KG1 (cell line): ENCODE measurements around the gene LLGL1.

Experiments
- DNase-seq: peaks from one replicate; lab custom pipeline; 2025; lab: John Stamatoyannopoulos, UW

LLGL1 gene

GRCh38 chr17:18230288-18231141, 5.1 kb downstream of the LLGL1 start:
- DNase-seq: no peak

DNA sequence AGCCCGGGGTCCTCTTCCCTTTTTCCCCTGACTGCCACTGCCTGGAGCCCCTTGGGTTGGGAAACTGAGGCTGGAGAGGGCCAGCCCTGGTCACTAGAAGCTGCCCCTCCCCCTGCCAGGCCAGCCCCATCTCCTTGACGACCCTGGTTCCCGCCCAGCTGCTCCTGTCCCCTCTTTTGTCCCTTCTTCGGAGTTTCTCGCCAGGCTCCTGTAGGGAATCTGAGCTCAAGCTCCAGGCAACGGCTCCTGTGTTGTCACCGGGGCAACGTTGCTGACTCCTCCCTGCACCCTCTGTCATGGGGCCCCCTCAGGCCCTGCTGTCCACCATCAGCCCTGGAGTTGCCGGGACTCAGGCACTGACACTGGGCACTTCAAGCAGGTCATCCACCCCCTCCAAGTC, 5.7 kb downstream of the LLGL1 start:
- DNase-seq: no peak

GRCh38 chr17:18233803-18234518, 8.5 kb downstream of the LLGL1 start:
- DNase-seq: no peak

DNA sequence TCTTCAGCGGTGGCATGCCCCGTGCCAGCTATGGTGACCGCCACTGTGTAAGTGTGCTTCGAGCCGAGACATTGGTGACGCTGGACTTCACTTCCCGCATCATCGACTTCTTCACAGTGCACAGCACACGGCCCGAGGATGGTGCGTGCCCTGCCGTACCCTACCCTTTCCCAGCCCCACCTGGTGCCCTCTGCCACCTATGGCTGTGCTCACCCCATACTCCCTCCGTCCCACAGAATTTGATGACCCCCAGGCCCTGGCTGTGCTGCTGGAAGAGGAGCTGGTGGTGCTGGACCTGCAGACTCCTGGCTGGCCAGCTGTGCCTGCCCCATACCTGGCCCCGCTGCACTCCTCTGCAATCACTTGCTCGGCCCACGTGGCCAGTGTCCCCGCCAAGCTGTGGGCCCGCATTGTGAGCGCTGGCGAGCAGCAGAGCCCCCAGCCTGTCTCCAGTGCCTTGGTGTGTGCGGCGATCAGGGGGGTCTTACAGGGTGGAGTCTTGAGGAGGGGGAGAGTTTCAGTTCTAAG, 9.5 kb downstream of the LLGL1 start:
- no peak for DNase-seq

- no peak for DNase-seq
These were observed 10.4 kb downstream of the LLGL1 start for GRCh38 chr17:18235743-18236256.

- no peak for DNase-seq
These were observed 11.1 kb downstream of the LLGL1 start for GRCh38 chr17:18236494-18236893.

DNA sequence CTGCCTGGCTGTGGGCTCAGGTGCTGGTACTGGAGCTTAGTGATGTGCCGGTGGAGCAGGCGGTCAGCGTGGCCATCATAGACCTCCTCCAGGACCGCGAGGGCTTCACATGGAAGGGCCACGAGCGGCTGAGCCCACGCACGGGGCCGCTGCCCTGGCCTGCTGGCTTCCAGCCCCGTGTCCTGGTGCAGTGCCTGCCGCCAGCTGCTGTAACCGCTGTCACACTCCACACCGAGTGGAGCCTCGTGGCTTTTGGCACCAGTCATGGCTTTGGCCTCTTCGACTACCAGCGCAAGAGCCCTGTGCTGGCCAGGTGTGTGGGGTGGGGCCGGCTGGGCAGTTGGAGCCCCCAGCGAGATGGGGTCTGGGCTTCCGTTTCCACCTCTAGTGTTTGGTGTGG, 12.0 kb downstream of the LLGL1 start:
- DNase-seq: no peak

GRCh38 chr17:18238299-18238698, 12.9 kb downstream of the LLGL1 start:
- no peak for DNase-seq

DNA sequence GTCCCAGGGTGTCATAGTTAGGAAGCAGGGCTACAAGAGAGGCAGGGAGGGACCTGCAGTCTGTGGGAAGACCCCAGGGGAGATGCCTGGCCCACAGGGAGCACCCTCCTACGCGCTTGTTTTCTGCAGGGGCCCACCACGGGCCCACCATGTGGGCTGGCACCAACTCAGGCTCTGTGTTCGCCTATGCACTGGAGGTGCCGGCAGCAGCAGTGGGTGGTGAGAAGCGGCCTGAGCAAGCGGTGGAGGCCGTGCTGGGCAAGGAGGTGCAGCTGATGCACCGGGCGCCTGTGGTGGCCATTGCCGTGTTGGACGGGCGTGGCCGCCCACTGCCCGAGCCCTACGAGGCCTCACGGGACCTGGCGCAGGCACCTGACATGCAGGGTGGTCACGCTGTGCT, 15.0 kb downstream of the LLGL1 start:
- DNase-seq: no peak

GRCh38 chr17:18241229-18241871, 15.9 kb downstream of the LLGL1 start:
- no peak for DNase-seq

GRCh38 chr17:18245038-18245776, 19.8 kb downstream of the LLGL1 start:
- no peak for DNase-seq

- DNase-seq: no peak
These were observed 20.8 kb downstream of the LLGL1 start for GRCh38 chr17:18246109-18246725.

DNA sequence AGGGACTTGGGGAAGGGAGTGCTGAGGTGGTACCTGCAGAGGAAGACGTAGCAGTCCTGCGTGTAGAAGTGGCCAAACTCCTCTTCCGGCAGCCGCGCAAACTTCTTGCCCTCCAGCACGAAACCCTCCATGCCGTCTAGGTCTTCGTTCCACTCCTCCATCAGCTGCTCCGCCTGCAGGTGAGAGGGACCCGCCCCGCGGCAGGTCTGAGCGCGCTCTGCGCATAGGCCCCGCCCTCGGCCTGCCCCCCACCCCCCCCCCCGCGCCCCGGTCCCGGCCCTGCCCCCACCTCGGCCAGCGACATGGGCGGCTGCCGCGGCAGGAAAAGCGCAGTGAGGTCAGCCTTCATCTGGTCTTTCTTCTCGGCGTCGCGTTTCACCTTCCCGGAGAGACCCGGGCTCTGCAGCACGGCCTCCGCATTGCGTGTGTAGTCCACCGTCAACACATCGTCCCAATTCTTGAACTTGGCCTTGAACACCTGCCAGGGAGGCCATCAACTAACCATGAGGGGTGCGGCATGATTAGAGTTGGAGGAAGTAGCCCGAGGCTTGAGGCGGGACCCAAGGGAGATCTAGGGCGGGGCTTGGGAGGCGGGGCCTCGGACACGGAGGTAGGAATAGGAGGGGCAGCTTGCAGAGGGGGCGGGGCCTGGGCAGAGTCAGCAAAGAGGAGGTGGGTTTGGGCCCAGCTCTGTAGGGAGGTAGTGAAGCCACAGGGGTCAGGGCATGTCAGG, 21.6 kb downstream of the LLGL1 start:
- no peak for DNase-seq

- DNase-seq: no peak
These were observed 22.2 kb downstream of the LLGL1 start for GRCh38 chr17:18247613-18248001.

GRCh38 chr17:18248300-18248731, 22.9 kb downstream of the LLGL1 start:
- DNase-seq: no peak

DNA sequence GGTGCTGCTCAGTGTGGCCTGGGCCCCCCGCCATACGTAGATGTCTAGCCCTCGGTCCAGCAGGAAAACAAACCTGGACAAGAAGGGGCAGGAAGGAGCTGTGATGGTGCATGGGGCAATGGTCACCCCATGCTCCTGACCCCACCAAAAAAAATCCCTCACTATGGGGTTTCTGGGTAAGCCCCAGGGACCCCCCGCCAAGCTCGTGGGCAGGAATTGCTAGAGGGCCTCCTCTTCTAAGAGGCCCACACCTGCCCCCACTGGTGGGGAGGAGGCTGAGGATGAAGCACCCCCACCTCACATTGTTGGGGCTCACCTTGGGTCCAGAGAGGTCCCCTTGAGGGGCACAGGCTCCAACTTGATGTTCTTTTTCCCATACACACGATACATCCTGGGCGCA, 23.4 kb downstream of the LLGL1 start:
- no peak for DNase-seq

GRCh38 chr17:18250259-18250658, 24.8 kb downstream of the LLGL1 start:
- no peak for DNase-seq

DNA sequence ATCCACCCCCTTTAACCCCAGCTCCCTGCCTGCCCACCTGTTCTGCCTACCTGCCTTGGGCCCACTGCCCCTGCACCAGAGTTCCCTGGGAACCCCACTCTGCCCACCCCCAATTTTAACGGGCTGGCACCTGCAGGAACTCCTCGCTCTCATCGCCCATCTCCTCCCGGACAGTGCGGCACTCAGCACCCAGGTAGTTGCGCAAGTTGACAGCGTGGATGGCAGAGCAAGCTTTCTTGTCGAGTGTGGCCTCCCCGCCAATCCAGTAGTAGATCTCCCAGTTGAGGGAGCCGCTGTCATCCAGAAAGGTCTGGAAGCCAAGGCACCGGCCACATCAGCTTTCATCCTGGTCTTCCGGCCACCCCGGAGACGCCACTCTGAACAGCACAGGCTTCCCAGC, 25.3 kb downstream of the LLGL1 start:
- no peak for DNase-seq

DNA sequence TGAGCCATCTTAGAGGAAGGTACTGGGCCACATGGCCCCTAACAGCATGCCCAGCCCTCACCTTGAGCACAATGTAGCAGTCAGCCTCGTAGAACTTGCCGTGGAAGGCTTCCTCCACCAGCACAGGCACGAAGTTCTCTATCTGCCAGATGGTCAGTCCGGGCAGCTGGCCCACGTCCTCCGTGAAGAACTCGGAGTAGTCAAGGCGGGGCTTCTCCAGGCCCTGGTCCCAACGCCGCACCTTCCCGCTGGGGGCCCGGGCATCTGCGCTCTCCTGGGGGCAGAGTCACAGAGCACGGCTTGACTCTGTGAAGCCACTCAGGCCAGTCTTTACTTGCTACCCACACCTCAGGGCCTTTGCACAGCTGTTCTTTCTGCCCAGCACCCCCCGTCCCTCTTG, 25.8 kb downstream of the LLGL1 start:
- DNase-seq: no peak

DNA sequence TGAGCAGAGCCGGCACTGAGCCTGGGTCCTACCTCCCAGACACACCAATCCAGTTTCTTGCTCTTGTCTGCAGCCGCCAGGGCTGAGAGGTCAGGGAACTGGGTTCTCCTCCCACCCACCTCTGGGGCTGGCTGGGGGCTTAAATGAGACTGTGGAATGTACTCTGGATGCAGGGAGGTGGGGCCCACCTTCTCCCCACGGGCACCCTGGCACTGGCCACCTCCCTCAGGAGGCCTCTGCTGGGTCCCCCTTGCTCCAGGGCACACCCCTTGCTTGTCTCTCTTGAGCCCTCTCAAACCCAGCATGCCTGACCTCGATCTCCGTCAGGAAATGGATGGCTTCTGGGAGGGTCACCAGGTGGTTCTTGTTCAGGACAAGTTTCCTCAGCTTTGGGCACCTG, 26.7 kb downstream of the LLGL1 start:
- no peak for DNase-seq
